Activated CD8-positive, alpha-beta T cell treated with anti-CD3 and anti-CD28 coated beads for 36 hours (primary cell): ENCODE results near the gene HECTD4. TPM values are rescaled to one million over a fixed set of nuclear protein-coding genes. Genes with fewer than 3 reads are reported as not detected.
"Not testable (repeated sequence)": the region's sequence is repeated elsewhere in the genome, so short reads cannot be mapped to it uniquely, and the experiment has no call there.

Experiments
- ATAC-seq: fragments of 200-7000 bp; cut with Tn5 transposase; one replicate; pipeline ENCODE4 v1.10.0; 2021; ENCODE audit warnings: mild to moderate bottlenecking, moderate library complexity
- CTCF ChIA-PET: fragments of 350-600 bp; sonication (Branson Sonifier 250); formaldehyde crosslinking; loops from one replicate; lab custom pipeline; 2021; ENCODE audit warnings: antibody characterized with exemption; lab: Charles Lee
- POLR2A ChIA-PET: fragments of 350-600 bp; sonication (Branson Sonifier 250); formaldehyde crosslinking; loops from one replicate; lab custom pipeline; 2021; ENCODE audit warnings: antibody characterized with exemption; lab: Charles Lee
- DNase-seq: peaks from one replicate; pipeline ENCODE4 v3.0.0-alpha.2; 2020
- H3K27ac Mint-ChIP-seq: one replicate; pipeline ENCODE4 v1.8.0; 2021; ENCODE audit warnings: mild to moderate bottlenecking, mixed read lengths
- H3K27me3 Mint-ChIP-seq: one replicate; pipeline ENCODE4 v1.8.0; 2021; ENCODE audit warnings: mixed read lengths
- H3K36me3 Mint-ChIP-seq: one replicate; pipeline ENCODE4 v1.8.0; 2021; ENCODE audit warnings: low read depth, mixed read lengths
- H3K4me1 Mint-ChIP-seq: one replicate; pipeline ENCODE4 v1.8.0; 2021; ENCODE audit warnings: low read depth, mixed read lengths
- H3K4me3 Mint-ChIP-seq: one replicate; pipeline ENCODE4 v1.8.0; 2021; ENCODE audit warnings: mild to moderate bottlenecking, moderate library complexity, mixed read lengths
- H3K9me3 Mint-ChIP-seq: one replicate; pipeline ENCODE4 v1.8.0; 2021; ENCODE audit warnings: mixed read lengths
- CTCF ChIP-seq: fragments of 200-600 bp; IDR thresholded peaks from one replicate; pipeline ENCODE4 v1.8.0; 2022; ENCODE audit warnings: antibody characterized with exemption, mild to moderate bottlenecking
- intact Hi-C: fragments of 100-400 bp; cut with micrococcal nuclease; formaldehyde crosslinking; loops from one replicate; pipeline ENCODE4 v1.10.0; 2022
- total RNA-seq, 2 experiments: library from RNA; stranded (reverse); gene quantifications; one replicate each; pipeline ENCODE4 v1.2.3, GENCODE V29; 2021

Gene HECTD4
- total RNA-seq, 2 experiments from 2014 or later: 18.2 to 22.6 TPM

GRCh38 chr12:112409906-112410244 lies 27.6 kb upstream of the HECTD4 start:
- CTCF ChIA-PET: interaction anchor here (1.3 to 1.8 kb wide), 3 partner anchors 7 to 465 kb away, joined by 3 to 13 read pairs (median 6); no protein-coding TSS in a partner anchor

GRCh38 chr12:112409064-112409905 lies 27.1 kb upstream of the HECTD4 start, which contains the start of gene RPL6:
Gene RPL6 (minus strand): TSS chr12:112409605. CDS start chr12:112408656, 949 bp downstream.
- peaks cover 53% of the 10 kb centered on the region for H3K36me3 Mint-ChIP-seq
- CTCF ChIA-PET: interaction anchor here (1.6 kb wide), 1 partner anchor 465 kb away, joined by 6 read pairs; no protein-coding TSS in a partner anchor
- peak; percentile 92 for ATAC-seq
- H3K27ac Mint-ChIP-seq: peak within 1 kb of the TSS; percentile 100
- DNase-seq: peak; percentile 85
- H3K9me3 Mint-ChIP-seq: no peaks in the 10 kb centered on the region
- H3K4me3 Mint-ChIP-seq: peak within 1 kb of the TSS; percentile 99
- intact Hi-C loops: no loop called here
- POLR2A ChIA-PET: no interaction called here
- peaks cover 35% of the 10 kb centered on the region for H3K4me1 Mint-ChIP-seq
- no peaks in the 10 kb centered on the region for H3K27me3 Mint-ChIP-seq
- no peak for TF ChIP-seq CTCF

More at GRCh38 chr12:112409906-112410244, 27.6 kb upstream of the HECTD4 start:
- DNase-seq: no peak
- TF ChIP-seq CTCF: no peak
- intact Hi-C loops: no loop called here
- ATAC-seq: no peak
- POLR2A ChIA-PET: interaction anchor here (0.5 kb wide), 1 partner anchor 398 kb away, joined by 3 read pairs; no protein-coding TSS in a partner anchor
- Mint-ChIP-seq H3K27me3 (no peaks in the 10 kb centered on the region), H3K4me1 (peaks cover 35% of the 10 kb centered on the region), H3K36me3 (peaks cover 47% of the 10 kb centered on the region), H3K9me3 (no peaks in the 10 kb centered on the region), H3K4me3 (peak overlapping the region; percentile 99), H3K27ac (peak overlapping the region; percentile 100)

GRCh38 chr12:112408621-112409020 lies 26.4 kb upstream of the HECTD4 start:
- H3K36me3 Mint-ChIP-seq: peaks cover 56% of the 10 kb centered on the region
- H3K9me3 Mint-ChIP-seq: no peaks in the 10 kb centered on the region
- ATAC-seq (no peak), DNase-seq (no peak)
- peak overlapping the region; percentile 100 for H3K27ac Mint-ChIP-seq
- TF ChIP-seq CTCF: no peak
- H3K4me3 Mint-ChIP-seq: peak overlapping the region; percentile 99
- intact Hi-C loops: no loop called here
- H3K4me1 Mint-ChIP-seq: peaks cover 35% of the 10 kb centered on the region
- POLR2A ChIA-PET: interaction anchor here (0.6 kb wide), 1 partner anchor 745 kb away, joined by 3 read pairs; no protein-coding TSS in a partner anchor
- CTCF ChIA-PET: no interaction called here
- no peaks in the 10 kb centered on the region for H3K27me3 Mint-ChIP-seq

GRCh38 chr12:112407683-112408082 lies 25.5 kb upstream of the HECTD4 start:
- ChIA-PET CTCF (interaction anchor here (1.7 kb wide), 1 partner anchor 20 kb away, joined by 4 read pairs; no protein-coding TSS in a partner anchor), POLR2A (interaction anchor here (0.6 kb wide), 1 partner anchor 746 kb away, joined by 3 read pairs; no protein-coding TSS in a partner anchor)
- H3K9me3 Mint-ChIP-seq, DNase-seq, H3K27me3 Mint-ChIP-seq, ATAC-seq, intact Hi-C loops: not testable (repeated sequence)
- Mint-ChIP-seq H3K27ac (peak overlapping the region; percentile 100), H3K4me1 (peaks cover 35% of the 10 kb centered on the region), H3K4me3 (peak overlapping the region; percentile 99), H3K36me3 (peaks cover 56% of the 10 kb centered on the region)

GRCh38 chr12:112406519-112407488 lies 24.6 kb upstream of the HECTD4 start:
- intact Hi-C loops: no loop called here
- ATAC-seq (no peak), DNase-seq (no peak)
- POLR2A ChIA-PET: interaction anchor here (0.9 kb wide), 1 partner anchor 12 kb away, joined by 4 read pairs; the partner anchor contains the start of gene PTPN11
- CTCF ChIA-PET: interaction anchor here (0.8 to 1.8 kb wide), 3 partner anchors 20 to 209 kb away, joined by 3 to 5 read pairs (median 4); no protein-coding TSS in a partner anchor
- TF ChIP-seq CTCF: no peak
- H3K27ac Mint-ChIP-seq: peak overlapping the region; percentile 100
- H3K4me1 Mint-ChIP-seq: peaks cover 35% of the 10 kb centered on the region
- H3K36me3 Mint-ChIP-seq: peaks cover 56% of the 10 kb centered on the region
- H3K9me3 Mint-ChIP-seq: no peaks in the 10 kb centered on the region
- no peaks in the 10 kb centered on the region for H3K27me3 Mint-ChIP-seq
- peak overlapping the region; percentile 99 for H3K4me3 Mint-ChIP-seq
